ENCODE results near the gene VCX2.
"Not testable (repeated sequence)": the region's sequence is repeated elsewhere in the genome, so short reads cannot be mapped to it uniquely, and the experiment has no call there.

VCX2 gene
- long read RNA-seq: 0 reads

- H3K27me3 ChIP-seq (ENCODE audit: insufficient read depth, poor library complexity, severe bottlenecking); DNase-seq (ENCODE audit: low read depth in 1 of 2, low spot score in 1 of 2); H3K4me3 ChIP-seq (replicated peaks; ENCODE audit: insufficient read depth, low read length); H3K27ac ChIP-seq (replicated peaks): not testable (repeated sequence)
These were observed at the start of gene VCX2 for GRCh38 chrX:8171169-8171568. VCX2 (minus strand) TSS chrX:8171267; CDS start chrX:8170643, 624 bp downstream.

- Histone ChIP-seq H3K27ac (replicated peaks) (no peak overlapping the region), H3K27me3 (ENCODE audit: insufficient read depth, poor library complexity, severe bottlenecking) (no peaks in the 10 kb centered on the region), H3K4me3 (replicated peaks; ENCODE audit: insufficient read depth, low read length) (no peak overlapping the region)
- TF ChIP-seq POLR2AphosphoS5 (IDR thresholded peaks at IDR 0.05; ENCODE audit: low read depth): no peak
- TF ChIP-seq CTCF (IDR thresholded peaks at IDR 0.05; ENCODE audit: insufficient read depth, low read length): no peak
- no peak for TF ChIP-seq GABPA (IDR thresholded peaks at IDR 0.05; ENCODE audit: low read depth)
- TF ChIP-seq SPI1 (IDR thresholded peaks at IDR 0.05; ENCODE audit: borderline replicate concordance, low read depth): no peak
- no peak for TF ChIP-seq REST (IDR thresholded peaks at IDR 0.05; ENCODE audit: insufficient replicate concordance, low read depth)
- DNase-seq (ENCODE audit: low read depth in 1 of 2, low spot score in 1 of 2): no peak
These were observed 33.9 kb upstream of the VCX2 start for GRCh38 chrX:8204943-8205342.

GRCh38 chrX:8204169-8204935 is 33.3 kb upstream of the VCX2 start:
- H3K27me3 ChIP-seq (ENCODE audit: insufficient read depth, poor library complexity, severe bottlenecking): no peaks in the 10 kb centered on the region
- no peak overlapping the region for H3K4me3 ChIP-seq (replicated peaks; ENCODE audit: insufficient read depth, low read length)
- no peak for DNase-seq (ENCODE audit: low read depth in 1 of 2, low spot score in 1 of 2)
- no peak for TF ChIP-seq CTCF (IDR thresholded peaks at IDR 0.05; ENCODE audit: insufficient read depth, low read length)
- TF ChIP-seq SPI1 (IDR thresholded peaks at IDR 0.05; ENCODE audit: borderline replicate concordance, low read depth): no peak
- TF ChIP-seq REST (IDR thresholded peaks at IDR 0.05; ENCODE audit: insufficient replicate concordance, low read depth): no peak
- no peak for TF ChIP-seq GABPA (IDR thresholded peaks at IDR 0.05; ENCODE audit: low read depth)
- no peak for TF ChIP-seq POLR2AphosphoS5 (IDR thresholded peaks at IDR 0.05; ENCODE audit: low read depth)
- no peak overlapping the region for H3K27ac ChIP-seq (replicated peaks)

GRCh38 chrX:8201896-8202331 is 30.8 kb upstream of the VCX2 start:
- H3K27ac ChIP-seq (replicated peaks): no peak overlapping the region
- H3K4me3 ChIP-seq (replicated peaks; ENCODE audit: insufficient read depth, low read length): no peak overlapping the region
- no peak for DNase-seq (ENCODE audit: low read depth in 1 of 2, low spot score in 1 of 2)
- TF ChIP-seq GABPA (IDR thresholded peaks at IDR 0.05; ENCODE audit: low read depth) (no peak), CTCF (IDR thresholded peaks at IDR 0.05; ENCODE audit: insufficient read depth, low read length) (no peak), REST (IDR thresholded peaks at IDR 0.05; ENCODE audit: insufficient replicate concordance, low read depth) (no peak), SPI1 (IDR thresholded peaks at IDR 0.05; ENCODE audit: borderline replicate concordance, low read depth) (no peak), POLR2AphosphoS5 (IDR thresholded peaks at IDR 0.05; ENCODE audit: low read depth) (no peak)
- no peaks in the 10 kb centered on the region for H3K27me3 ChIP-seq (ENCODE audit: insufficient read depth, poor library complexity, severe bottlenecking)

All from HL-60 (cell line).